Measurements from ENCODE around the gene CITED2.
"Not testable (repeated sequence)": the region's sequence is repeated elsewhere in the genome, so short reads cannot be mapped to it uniquely, and the experiment has no call there.

CITED2 gene

GRCh38 chr6:139364982-139365379, 9.5 kb downstream of the CITED2 start:
- DNase-seq (ENCODE audit: low read depth, low spot score), result no peak

DNA sequence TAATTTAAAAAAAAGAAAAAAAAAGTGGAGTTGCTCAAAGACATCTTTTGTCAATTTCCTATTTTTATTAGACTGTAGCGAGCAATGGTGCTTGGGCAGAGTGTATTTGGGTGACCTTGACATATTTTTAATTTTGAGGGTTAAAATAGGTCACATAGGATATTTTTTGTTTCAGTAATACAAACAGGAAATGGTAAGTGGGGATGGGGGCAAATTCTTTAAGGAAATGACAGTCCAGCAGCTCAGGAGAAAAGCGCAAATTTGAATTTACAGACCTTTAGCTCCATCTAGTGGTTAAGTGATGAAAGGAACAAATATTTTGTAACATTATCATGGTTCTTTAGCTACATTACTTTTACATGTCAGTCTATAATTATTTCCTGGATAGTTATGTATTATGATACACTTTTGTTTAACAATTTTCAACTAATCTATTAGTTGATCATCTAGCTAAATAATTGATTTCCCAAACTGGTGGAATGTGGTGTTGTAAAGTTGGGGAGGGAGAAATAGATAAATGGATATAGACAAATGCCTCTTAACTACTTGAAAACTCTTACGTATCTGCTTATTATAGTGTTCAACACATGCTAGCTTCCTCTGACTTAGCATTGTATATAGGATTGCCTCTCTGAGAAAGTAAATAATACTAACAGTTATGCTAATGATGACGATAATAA, 10.0 kb downstream of the CITED2 start:
- no peak for DNase-seq (ENCODE audit: low read depth, low spot score)

- not testable (repeated sequence) for DNase-seq (ENCODE audit: low read depth, low spot score)
Measured at GRCh38 chr6:139363797-139364196, 10.7 kb downstream of the CITED2 start.

DNA sequence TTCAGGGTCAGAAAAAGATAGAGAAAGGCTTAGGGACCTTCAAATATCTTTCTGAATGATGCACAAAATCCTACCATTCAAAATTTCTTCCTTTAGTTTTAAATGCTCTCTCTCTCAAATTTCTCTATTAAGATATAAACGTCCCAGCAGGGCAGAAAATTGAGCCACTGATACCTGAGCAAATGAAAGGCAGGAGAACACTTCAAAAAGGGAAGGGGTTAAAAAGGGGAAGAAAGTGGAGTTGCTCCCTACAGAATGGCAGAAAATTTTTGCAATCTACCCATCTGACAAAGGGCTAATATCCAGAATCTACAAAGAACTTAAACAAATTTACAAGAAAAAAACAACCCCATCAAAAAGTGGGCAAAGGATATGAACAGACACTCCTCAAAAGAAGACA, 11.3 kb downstream of the CITED2 start:
- not testable (repeated sequence) for DNase-seq (ENCODE audit: low read depth, low spot score)

- DNase-seq (ENCODE audit: low read depth, low spot score), result no peak
Measured at GRCh38 chr6:139361211-139361610, 13.2 kb downstream of the CITED2 start.

DNA sequence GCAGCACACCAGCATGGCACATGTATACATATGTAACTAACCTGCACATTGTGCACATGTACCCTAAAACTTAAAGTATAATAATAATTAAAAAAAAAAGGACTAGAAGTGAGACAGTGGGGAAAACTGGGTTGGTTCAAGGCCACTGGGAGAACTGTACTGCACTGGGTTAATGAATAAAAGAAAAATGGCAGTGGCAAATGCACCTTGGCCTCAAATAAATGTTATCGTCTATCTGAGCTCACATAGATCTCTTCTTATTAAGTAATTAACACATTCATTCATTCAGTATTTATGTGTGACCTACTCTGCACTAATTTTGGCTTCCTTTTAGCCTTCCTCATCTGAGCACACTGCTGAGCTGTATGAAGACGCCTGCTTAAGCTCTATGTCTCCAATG, 17.5 kb downstream of the CITED2 start:
- no peak for DNase-seq (ENCODE audit: low read depth, low spot score)

GRCh38 chr6:139355777-139356445, 18.5 kb downstream of the CITED2 start:
- DNase-seq (ENCODE audit: low read depth, low spot score), result no peak

- DNase-seq (ENCODE audit: low read depth, low spot score), result no peak
Measured at GRCh38 chr6:139355172-139355571, 19.3 kb downstream of the CITED2 start.

- DNase-seq (ENCODE audit: low read depth, low spot score), result no peak
Measured at GRCh38 chr6:139354189-139354588, 20.3 kb downstream of the CITED2 start.

DNA sequence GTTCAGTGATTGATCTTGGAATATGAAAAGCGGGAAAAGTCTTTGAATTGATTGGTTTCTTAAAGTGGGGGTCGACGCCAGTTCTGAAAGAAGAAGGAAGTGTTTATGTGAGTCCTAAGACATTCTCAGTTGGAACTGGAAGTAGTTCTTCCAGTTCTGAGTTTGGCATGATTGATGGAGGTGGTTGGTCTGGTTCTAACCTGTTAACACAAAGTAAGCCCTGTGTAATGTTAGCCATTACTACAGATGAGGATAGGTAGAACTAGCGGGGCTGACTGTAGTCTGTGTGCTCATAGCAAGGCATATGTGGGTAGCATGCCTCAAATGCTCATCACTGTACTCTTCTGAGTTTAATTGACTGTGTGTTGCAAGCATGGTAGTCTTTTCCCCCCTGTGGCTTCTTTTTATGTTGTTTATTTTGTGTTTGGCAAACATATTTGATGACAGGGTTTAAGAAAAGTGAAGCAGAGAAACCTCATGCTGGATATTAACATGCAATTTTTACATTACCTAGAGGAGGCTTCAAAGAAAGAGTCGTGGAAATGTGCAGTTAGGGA, 24.9 kb downstream of the CITED2 start:
- no peak for DNase-seq (ENCODE audit: low read depth, low spot score)

DNA sequence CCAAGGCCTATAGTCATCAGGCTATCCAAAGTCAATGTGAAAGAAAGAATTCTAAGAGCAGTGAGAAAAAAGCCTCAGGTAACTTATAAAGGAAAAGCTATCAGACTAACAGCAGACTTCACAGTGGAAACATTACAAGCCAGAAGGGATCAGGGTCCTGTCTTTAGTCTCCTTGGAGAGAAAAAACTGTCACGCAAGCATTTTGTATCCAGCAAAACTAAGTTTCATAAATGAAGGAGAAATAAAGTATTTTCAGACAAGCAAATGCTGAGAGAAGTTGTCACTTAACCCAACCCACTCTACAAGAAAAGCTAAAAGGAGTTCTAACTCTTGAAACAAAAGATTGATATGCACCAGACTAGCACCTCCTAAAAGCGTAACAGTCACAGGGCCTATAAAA, 28.1 kb downstream of the CITED2 start:
- DNase-seq (ENCODE audit: low read depth, low spot score), result no peak

GRCh38 chr6:139344186-139344963, 30.1 kb downstream of the CITED2 start:
- no peak for DNase-seq (ENCODE audit: low read depth, low spot score)

GRCh38 chr6:139343052-139343750, 31.2 kb downstream of the CITED2 start:
- DNase-seq (ENCODE audit: low read depth, low spot score), result no peak

- DNase-seq (ENCODE audit: low read depth, low spot score), result no peak
Measured at GRCh38 chr6:139341060-139341459, 33.4 kb downstream of the CITED2 start.

- no peak for DNase-seq (ENCODE audit: low read depth, low spot score)
Measured at GRCh38 chr6:139338795-139339194, 35.7 kb downstream of the CITED2 start.

GRCh38 chr6:139337830-139338229, 36.6 kb downstream of the CITED2 start:
- DNase-seq (ENCODE audit: low read depth, low spot score), result no peak

GRCh38 chr6:139337001-139337400, 37.4 kb downstream of the CITED2 start:
- DNase-seq (ENCODE audit: low read depth, low spot score), result no peak

- DNase-seq (ENCODE audit: low read depth, low spot score), result no peak
Measured at GRCh38 chr6:139336488-139336887, 38.0 kb downstream of the CITED2 start.

- DNase-seq (ENCODE audit: low read depth, low spot score), result no peak
Measured at GRCh38 chr6:139335447-139336210, 38.8 kb downstream of the CITED2 start.

DNA sequence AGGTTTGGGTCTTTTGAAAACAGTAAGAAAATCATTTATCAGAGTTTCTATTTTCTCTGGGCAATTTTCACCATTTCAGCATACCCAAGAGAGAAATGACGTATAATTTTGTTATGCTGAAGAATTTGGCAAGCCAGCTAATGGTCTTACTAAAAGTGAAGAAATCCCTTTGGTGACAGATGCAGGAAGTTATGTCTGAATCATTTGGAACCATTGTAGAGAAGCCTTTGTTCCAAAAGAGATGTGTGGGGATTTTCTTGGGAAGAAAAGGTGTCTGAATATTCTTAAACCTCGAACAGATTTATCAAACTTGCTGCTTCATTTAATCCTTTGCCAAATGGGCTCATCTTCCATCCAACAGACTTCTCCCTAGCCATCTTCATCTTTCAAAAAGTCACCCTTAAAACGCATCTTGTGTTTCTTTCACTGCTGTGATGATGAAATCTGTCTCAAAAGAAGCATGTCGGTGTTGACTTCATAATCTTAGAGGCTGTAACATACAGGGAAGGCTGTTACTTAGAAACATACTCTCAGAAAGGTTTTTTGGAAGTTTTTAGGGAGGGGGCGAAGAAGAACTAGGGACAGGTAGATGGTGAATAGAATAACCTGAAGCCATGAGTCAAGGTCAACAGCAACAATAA, 39.5 kb downstream of the CITED2 start:
- no peak for DNase-seq (ENCODE audit: low read depth, low spot score)

Data from brain pericyte (primary cell).